ENCODE measurements around the gene SLC1A7. TPM values are rescaled to one million over a fixed set of nuclear protein-coding genes. Genes with fewer than 3 reads are reported as not detected.

SLC1A7 gene
- polyA plus RNA-seq, 1 donor (not counting 4 experiments of a cell fraction or from before 2014, with no cell fraction given): not detected

GRCh38 chr1:53154859-53155438 lies 12.5 kb upstream of the SLC1A7 start:
- Histone ChIP-seq H3K9ac (ENCODE audit: control insufficient read depth, extremely low read depth, insufficient read depth, low read length) (no peak overlapping the region), H3K4me1 (ENCODE audit: control insufficient read depth, extremely low read depth, insufficient read depth, low read length) (no peaks in the 10 kb centered on the region), H3K79me2 (ENCODE audit: control insufficient read depth, insufficient read depth, low read length) (no peaks in the 10 kb centered on the region), H3K27me3 (ENCODE audit: control insufficient read depth, extremely low read depth, insufficient read depth, low read length) (no peaks in the 10 kb centered on the region), H3K4me2 (ENCODE audit: control insufficient read depth, extremely low read depth, insufficient read depth, low read depth, low read length) (no peak overlapping the region), H3K4me3 (ENCODE audit: control insufficient read depth in 2 of 3, extremely low read depth in 1 of 3, insufficient read depth in 2 of 3, low read depth in 1 of 3, low read length in 3 of 3) (no peak overlapping the region), H3K36me3 (ENCODE audit: control insufficient read depth in 2 of 2, extremely low read depth in 1 of 2, insufficient read depth in 2 of 2, low read length in 2 of 2) (no peaks in the 10 kb centered on the region), H4K20me1 (ENCODE audit: control insufficient read depth, extremely low read depth, insufficient read depth, low read length) (no peaks in the 10 kb centered on the region), H2AFZ (ENCODE audit: control insufficient read depth, low read length) (no peak overlapping the region), H3K9me1 (ENCODE audit: control insufficient read depth, extremely low read depth, insufficient read depth, low read length) (no peaks in the 10 kb centered on the region), H3K9me3 (ENCODE audit: control insufficient read depth, low read depth, low read length) (no peaks in the 10 kb centered on the region), H3K27ac (ENCODE audit: control insufficient read depth, insufficient read depth, low read length) (no peak overlapping the region)
- TF ChIP-seq CTCF (optimal IDR thresholded peaks at IDR 0.05 in 1 of 3, IDR thresholded peaks at IDR 0.05 in 1 of 3, conservative IDR thresholded peaks at IDR 0.05 in 1 of 3; ENCODE audit: extremely low read depth in 1 of 3, insufficient read depth in 2 of 3, low read length in 3 of 3) (no peak), EZH2 (IDR thresholded peaks at IDR 0.05; ENCODE audit: low read length) (no peak)
- DNase-seq (ENCODE audit: low read depth, low spot score) (no peak), FAIRE-seq (no peak)
- dilution Hi-C loops (cut with MboI; ENCODE audit: extremely low pct_ligation_motif_present, low sequenced_read_pairs): no loop called here

GRCh38 chr1:53153752-53154151 lies 11.3 kb upstream of the SLC1A7 start:
- no peak overlapping the region for H3K9ac ChIP-seq (ENCODE audit: control insufficient read depth, extremely low read depth, insufficient read depth, low read length)
- H3K4me2 ChIP-seq (ENCODE audit: control insufficient read depth, extremely low read depth, insufficient read depth, low read depth, low read length): no peak overlapping the region
- H3K4me3 ChIP-seq (ENCODE audit: control insufficient read depth in 2 of 3, extremely low read depth in 1 of 3, insufficient read depth in 2 of 3, low read depth in 1 of 3, low read length in 3 of 3): no peak overlapping the region
- no peaks in the 10 kb centered on the region for H4K20me1 ChIP-seq (ENCODE audit: control insufficient read depth, extremely low read depth, insufficient read depth, low read length)
- no peak overlapping the region for H2AFZ ChIP-seq (ENCODE audit: control insufficient read depth, low read length)
- H3K9me3 ChIP-seq (ENCODE audit: control insufficient read depth, low read depth, low read length): no peaks in the 10 kb centered on the region
- FAIRE-seq: no peak
- TF ChIP-seq EZH2 (IDR thresholded peaks at IDR 0.05; ENCODE audit: low read length) (no peak), CTCF (optimal IDR thresholded peaks at IDR 0.05 in 1 of 3, IDR thresholded peaks at IDR 0.05 in 1 of 3, conservative IDR thresholded peaks at IDR 0.05 in 1 of 3; ENCODE audit: extremely low read depth in 1 of 3, insufficient read depth in 2 of 3, low read length in 3 of 3) (no peak)
- no peaks in the 10 kb centered on the region for H3K4me1 ChIP-seq (ENCODE audit: control insufficient read depth, extremely low read depth, insufficient read depth, low read length)
- H3K79me2 ChIP-seq (ENCODE audit: control insufficient read depth, insufficient read depth, low read length): no peaks in the 10 kb centered on the region
- dilution Hi-C loops (cut with MboI; ENCODE audit: extremely low pct_ligation_motif_present, low sequenced_read_pairs): no loop called here
- DNase-seq (ENCODE audit: low read depth, low spot score): no peak
- H3K36me3 ChIP-seq (ENCODE audit: control insufficient read depth in 2 of 2, extremely low read depth in 1 of 2, insufficient read depth in 2 of 2, low read length in 2 of 2): no peaks in the 10 kb centered on the region
- no peaks in the 10 kb centered on the region for H3K9me1 ChIP-seq (ENCODE audit: control insufficient read depth, extremely low read depth, insufficient read depth, low read length)
- H3K27ac ChIP-seq (ENCODE audit: control insufficient read depth, insufficient read depth, low read length): no peak overlapping the region
- no peaks in the 10 kb centered on the region for H3K27me3 ChIP-seq (ENCODE audit: control insufficient read depth, extremely low read depth, insufficient read depth, low read length)

Measured in keratinocyte (primary cell).